ENCODE measurements around the gene CUBN.

DNA sequence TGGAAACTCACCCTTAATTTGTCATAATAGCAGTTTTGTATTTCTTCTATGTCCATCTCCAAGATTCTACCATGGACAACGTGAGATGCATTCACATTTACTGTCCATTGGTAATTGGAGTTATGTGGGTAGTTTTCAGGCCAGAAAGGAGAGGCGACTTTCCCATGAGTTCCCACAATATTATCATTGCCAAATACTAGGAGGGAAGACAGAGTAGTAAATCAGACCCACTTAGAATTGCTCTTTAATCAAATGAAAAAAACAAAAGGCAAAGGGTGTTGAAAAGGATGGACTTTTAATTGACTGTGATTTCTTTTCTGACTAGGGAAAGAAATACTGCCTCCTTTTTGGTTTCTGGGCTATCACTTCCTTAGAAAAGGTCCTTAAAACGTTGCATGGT is 190.7 kb downstream of the CUBN start:
- TF ChIP-seq EZH2 (IDR thresholded peaks at IDR 0.05) (no peak), POLR2AphosphoS5 (IDR thresholded peaks at IDR 0.05; ENCODE audit: borderline replicate concordance, low read depth, low read length) (no peak)

Measured in SK-N-MC (cell line).